Activated CD4-positive, alpha-beta T cell treated with anti-CD3 and anti-CD28 coated beads, Interleukin-2, amount 50 U/mL, for 24 hours (primary cell): ENCODE measurements around the gene CCDC121.

Experiments
- DNase-seq, 2 donors: peaks; one replicate each; pipeline ENCODE4 v3.0.0-alpha.2; 2020; ENCODE audit warnings: low read depth in 1 of 2, low spot score in 1 of 2

CCDC121 gene

GRCh38 chr2:27582695-27583389 is 46.0 kb downstream of the CCDC121 start, which contains the start of gene ZNF512:
TSS of gene ZNF512 (plus strand) at chr2:27583042. CDS start at chr2:27583113, 71 bp downstream.
- peak; percentile 61 to 73 for DNase-seq

GRCh38 chr2:27582129-27582694 is 46.6 kb downstream of the CCDC121 start:
- DNase-seq: no peak

GRCh38 chr2:27581417-27582128 is 47.2 kb downstream of the CCDC121 start:
- no peak for DNase-seq
